SK-N-SH treated with all-trans-retinoic acid at 6 μM for 48 hours (cell line): ENCODE results near the gene LEMD3.

ENCODE experiments used
- ATAC-seq: fragments of 200-7000 bp; cut with Tn5 transposase; 3 replicates; pipeline ENCODE4 v1.9.1; 2020; ENCODE audit warnings: mild to moderate bottlenecking, moderate library complexity
- ARNTL ChIP-seq: fragments of 450-650 bp; formaldehyde crosslinking; IDR thresholded peaks from 2 replicates; pipeline ENCODE4 v1.5.0; 2020; ENCODE audit warnings: low read depth, mild to moderate bottlenecking, moderate library complexity, borderline replicate concordance
- BACH2 ChIP-seq: fragments of 250-450 bp; sonication (Bioruptor Pico); IDR thresholded peaks from 2 replicates; pipeline ENCODE4 v1.9.0; 2021; ENCODE audit warnings: mild to moderate bottlenecking, borderline replicate concordance
- CSDC2 ChIP-seq: fragments of 250-450 bp; sonication (Bioruptor Pico); IDR thresholded peaks from 2 replicates; pipeline ENCODE4 v1.5.0; 2020; ENCODE audit warnings: mild to moderate bottlenecking, moderate library complexity
- GLIS3 ChIP-seq: fragments of 250-450 bp; sonication (Bioruptor Pico); IDR thresholded peaks from 2 replicates; pipeline ENCODE4 v1.5.0; 2020; ENCODE audit warnings: mild to moderate bottlenecking, moderate library complexity
- ISL1 ChIP-seq: fragments of 250-450 bp; sonication (Bioruptor Pico); IDR thresholded peaks from 2 replicates; pipeline ENCODE4 v2.1.2; 2022; ENCODE audit warnings: mild to moderate bottlenecking, moderate library complexity
- OSR1 ChIP-seq: fragments of 250-450 bp; sonication (Bioruptor Pico); IDR thresholded peaks from 2 replicates; pipeline ENCODE4 v1.8.0; 2022; ENCODE audit warnings: moderate library complexity, mild to moderate bottlenecking, inconsistent platforms
- RARB ChIP-seq: fragments of 250-450 bp; sonication (Bioruptor Pico); IDR thresholded peaks from 2 replicates; pipeline ENCODE4 v1.8.0; 2021; ENCODE audit warnings: mild to moderate bottlenecking, moderate library complexity
- SNAI2 ChIP-seq: fragments of 250-450 bp; sonication (Bioruptor Pico); IDR thresholded peaks from 2 replicates; pipeline ENCODE4 v1.5.0; 2020; ENCODE audit warnings: mild to moderate bottlenecking, moderate library complexity
- TCF4 ChIP-seq: fragments of 250-450 bp; sonication (Bioruptor Pico); IDR thresholded peaks from 2 replicates; pipeline ENCODE4 v1.8.0; 2021; ENCODE audit warnings: mild to moderate bottlenecking, moderate library complexity, borderline replicate concordance
- TOX ChIP-seq: fragments of 250-450 bp; sonication (Bioruptor Pico); IDR thresholded peaks from 2 replicates; pipeline ENCODE4 v1.8.0; 2021; ENCODE audit warnings: mild to moderate bottlenecking, moderate library complexity, borderline replicate concordance
- ZC3H10 ChIP-seq: fragments of 250-450 bp; sonication (Bioruptor Pico); IDR thresholded peaks from 2 replicates; pipeline ENCODE4 v1.5.1; 2021; ENCODE audit warnings: mild to moderate bottlenecking, moderate library complexity
- ZFP3 ChIP-seq: fragments of 250-450 bp; sonication (Bioruptor Pico); IDR thresholded peaks from 2 replicates; pipeline ENCODE4 v1.5.0; 2020; ENCODE audit warnings: mild to moderate bottlenecking, moderate library complexity
- ZFP30 ChIP-seq: fragments of 450-650 bp; formaldehyde crosslinking; IDR thresholded peaks from 2 replicates; pipeline ENCODE4 v1.5.0; 2022; ENCODE audit warnings: mild to moderate bottlenecking, moderate library complexity
- ZNF565 ChIP-seq: fragments of 450-650 bp; formaldehyde crosslinking; conservative IDR thresholded peaks from 2 replicates; pipeline ENCODE4 v1.5.0; 2020; ENCODE audit warnings: low read depth, mild to moderate bottlenecking, moderate library complexity
- ZNF70 ChIP-seq: fragments of 450-650 bp; formaldehyde crosslinking; IDR thresholded peaks from 2 replicates; pipeline ENCODE4 v1.5.0; 2020; ENCODE audit warnings: mild to moderate bottlenecking, moderate library complexity
- ZNF8 ChIP-seq: fragments of 450-650 bp; formaldehyde crosslinking; IDR thresholded peaks from 2 replicates; pipeline ENCODE4 v1.5.0; 2020; ENCODE audit warnings: mild to moderate bottlenecking, moderate library complexity
- TF ChIP-seq, protein P1 (sequence below): fragments of 250-450 bp; sonication (Bioruptor Pico); IDR thresholded peaks from 2 replicates; pipeline ENCODE4 v1.5.0; 2020; ENCODE audit warnings: mild to moderate bottlenecking, moderate library complexity
- TF ChIP-seq, protein P2 (sequence below): fragments of 250-450 bp; sonication (Bioruptor Pico); IDR thresholded peaks from 2 replicates; pipeline ENCODE4 v1.8.0; 2021; ENCODE audit warnings: low read depth, mild to moderate bottlenecking, moderate library complexity, borderline replicate concordance
- TF ChIP-seq, protein P3 (sequence below): fragments of 250-450 bp; sonication (Bioruptor Pico); IDR thresholded peaks from 2 replicates; pipeline ENCODE4 v1.8.0; 2020; ENCODE audit warnings: mild to moderate bottlenecking, moderate library complexity, borderline replicate concordance
- TF ChIP-seq, protein P4 (sequence below): fragments of 250-450 bp; sonication (Bioruptor Pico); IDR thresholded peaks from 2 replicates; pipeline ENCODE4 v1.5.1; 2021; ENCODE audit warnings: mild to moderate bottlenecking, moderate library complexity

Gene LEMD3

DNA sequence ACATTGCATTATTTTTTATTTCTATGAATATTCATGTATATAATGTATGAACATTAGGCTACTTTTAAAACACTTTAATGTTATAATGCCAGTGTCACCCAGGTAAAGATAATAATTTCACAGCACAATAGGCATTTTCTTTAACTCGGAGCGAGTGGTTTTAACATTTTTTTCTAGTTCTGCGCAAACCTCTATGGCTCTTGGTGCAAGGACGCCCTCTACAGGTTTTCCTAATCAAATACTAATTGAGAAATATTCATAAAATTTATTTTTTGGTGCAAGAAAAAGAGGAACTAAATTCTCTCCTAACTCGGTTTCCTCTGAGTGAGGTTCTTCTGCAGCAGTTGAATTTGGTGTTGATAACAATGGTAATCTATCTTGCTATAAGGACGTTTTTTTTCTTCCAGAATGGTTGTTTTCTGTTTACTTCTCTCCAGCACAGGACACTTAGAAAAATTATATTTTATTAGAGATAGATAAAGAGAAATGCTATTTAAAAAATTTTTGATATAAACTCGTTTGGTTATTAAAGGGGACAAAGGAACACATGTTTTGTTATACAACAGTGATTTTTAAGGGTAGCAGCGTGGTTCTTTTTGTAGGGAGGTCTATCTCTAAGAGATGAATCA, 45.8 kb upstream of the LEMD3 start:
- TF ChIP-seq, protein P1, sequence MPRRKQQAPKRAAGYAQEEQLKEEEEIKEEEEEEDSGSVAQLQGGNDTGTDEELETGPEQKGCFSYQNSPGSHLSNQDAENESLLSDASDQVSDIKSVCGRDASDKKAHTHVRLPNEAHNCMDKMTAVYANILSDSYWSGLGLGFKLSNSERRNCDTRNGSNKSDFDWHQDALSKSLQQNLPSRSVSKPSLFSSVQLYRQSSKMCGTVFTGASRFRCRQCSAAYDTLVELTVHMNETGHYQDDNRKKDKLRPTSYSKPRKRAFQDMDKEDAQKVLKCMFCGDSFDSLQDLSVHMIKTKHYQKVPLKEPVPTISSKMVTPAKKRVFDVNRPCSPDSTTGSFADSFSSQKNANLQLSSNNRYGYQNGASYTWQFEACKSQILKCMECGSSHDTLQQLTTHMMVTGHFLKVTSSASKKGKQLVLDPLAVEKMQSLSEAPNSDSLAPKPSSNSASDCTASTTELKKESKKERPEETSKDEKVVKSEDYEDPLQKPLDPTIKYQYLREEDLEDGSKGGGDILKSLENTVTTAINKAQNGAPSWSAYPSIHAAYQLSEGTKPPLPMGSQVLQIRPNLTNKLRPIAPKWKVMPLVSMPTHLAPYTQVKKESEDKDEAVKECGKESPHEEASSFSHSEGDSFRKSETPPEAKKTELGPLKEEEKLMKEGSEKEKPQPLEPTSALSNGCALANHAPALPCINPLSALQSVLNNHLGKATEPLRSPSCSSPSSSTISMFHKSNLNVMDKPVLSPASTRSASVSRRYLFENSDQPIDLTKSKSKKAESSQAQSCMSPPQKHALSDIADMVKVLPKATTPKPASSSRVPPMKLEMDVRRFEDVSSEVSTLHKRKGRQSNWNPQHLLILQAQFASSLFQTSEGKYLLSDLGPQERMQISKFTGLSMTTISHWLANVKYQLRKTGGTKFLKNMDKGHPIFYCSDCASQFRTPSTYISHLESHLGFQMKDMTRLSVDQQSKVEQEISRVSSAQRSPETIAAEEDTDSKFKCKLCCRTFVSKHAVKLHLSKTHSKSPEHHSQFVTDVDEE (CRISPR knock-in tag) = no peak
- TF ChIP-seq ZC3H10 (no peak), ZNF565 (CRISPR knock-in tag) (no peak), ZNF70 (CRISPR knock-in tag) (no peak)
- 0 out of 3 replicates have a peak, but pooled peaks have one; percentile 25 for ATAC-seq

DNA sequence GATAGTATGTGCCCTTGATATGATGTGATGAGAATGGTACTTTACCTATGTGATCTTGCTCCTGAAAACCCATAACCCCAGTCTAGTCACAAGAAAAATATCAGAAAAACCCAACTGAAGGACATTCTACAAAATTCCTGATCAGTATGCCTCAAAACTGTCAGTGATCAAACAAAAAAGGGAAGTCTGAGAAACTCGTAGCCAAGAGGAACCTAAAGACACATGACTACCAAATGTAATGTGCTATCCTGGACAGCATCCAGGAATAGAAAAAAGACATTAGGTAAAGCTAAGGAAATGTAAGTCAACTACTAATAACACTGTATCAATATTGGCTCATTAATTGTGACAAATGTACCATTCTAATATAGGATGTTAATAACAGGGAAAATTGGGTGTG, 44.1 kb upstream of the LEMD3 start:
- ATAC-seq = no peak
- no peak for TF ChIP-seq ZFP30 (CRISPR knock-in tag)
- no peak for TF ChIP-seq ZC3H10
- TF ChIP-seq, protein P1 (CRISPR knock-in tag) = no peak
- no peak for TF ChIP-seq TCF4
- TF ChIP-seq ZNF8 (CRISPR knock-in tag) = no peak
- no peak for TF ChIP-seq SNAI2 (CRISPR knock-in tag)
- no peak for TF ChIP-seq GLIS3
- TF ChIP-seq, protein P2, sequence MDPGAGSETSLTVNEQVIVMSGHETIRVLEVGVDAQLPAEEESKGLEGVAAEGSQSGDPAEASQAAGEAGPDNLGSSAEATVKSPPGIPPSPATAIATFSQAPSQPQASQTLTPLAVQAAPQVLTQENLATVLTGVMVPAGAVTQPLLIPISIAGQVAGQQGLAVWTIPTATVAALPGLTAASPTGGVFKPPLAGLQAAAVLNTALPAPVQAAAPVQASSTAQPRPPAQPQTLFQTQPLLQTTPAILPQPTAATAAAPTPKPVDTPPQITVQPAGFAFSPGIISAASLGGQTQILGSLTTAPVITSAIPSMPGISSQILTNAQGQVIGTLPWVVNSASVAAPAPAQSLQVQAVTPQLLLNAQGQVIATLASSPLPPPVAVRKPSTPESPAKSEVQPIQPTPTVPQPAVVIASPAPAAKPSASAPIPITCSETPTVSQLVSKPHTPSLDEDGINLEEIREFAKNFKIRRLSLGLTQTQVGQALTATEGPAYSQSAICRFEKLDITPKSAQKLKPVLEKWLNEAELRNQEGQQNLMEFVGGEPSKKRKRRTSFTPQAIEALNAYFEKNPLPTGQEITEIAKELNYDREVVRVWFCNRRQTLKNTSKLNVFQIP (CRISPR knock-in tag) = no peak
- TF ChIP-seq RARB = no peak
- TF ChIP-seq, all 23 proteins: peak for 0

DNA sequence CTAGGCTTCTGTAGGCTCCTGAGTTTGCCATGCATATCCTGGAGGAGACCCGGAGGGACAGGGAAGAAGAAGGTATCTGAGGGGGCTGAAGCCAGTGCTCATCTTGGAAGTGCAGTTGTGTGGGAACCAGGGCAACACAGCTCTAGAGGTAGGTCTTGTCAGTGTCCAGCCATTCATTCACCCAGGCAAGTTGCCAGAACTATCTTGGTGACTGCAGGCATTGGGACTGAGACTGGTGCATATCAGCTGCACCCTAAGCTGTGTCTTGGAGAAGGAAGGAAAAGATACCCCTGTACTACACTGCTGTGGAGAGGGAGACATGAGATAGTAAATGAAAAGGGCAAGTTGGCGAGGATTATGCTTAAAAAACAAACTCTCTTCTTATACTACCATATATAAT, 43.4 kb upstream of the LEMD3 start:
- TF ChIP-seq CSDC2 (CRISPR knock-in tag) = no peak
- no peak for TF ChIP-seq BACH2 (CRISPR knock-in tag)
- TF ChIP-seq TCF4 = no peak
- TF ChIP-seq ISL1 (CRISPR knock-in tag) = no peak
- no peak for TF ChIP-seq ZC3H10
- no peak for TF ChIP-seq OSR1 (CRISPR knock-in tag)
- TF ChIP-seq ZFP3 (CRISPR knock-in tag) = no peak
- TF ChIP-seq, protein P3, sequence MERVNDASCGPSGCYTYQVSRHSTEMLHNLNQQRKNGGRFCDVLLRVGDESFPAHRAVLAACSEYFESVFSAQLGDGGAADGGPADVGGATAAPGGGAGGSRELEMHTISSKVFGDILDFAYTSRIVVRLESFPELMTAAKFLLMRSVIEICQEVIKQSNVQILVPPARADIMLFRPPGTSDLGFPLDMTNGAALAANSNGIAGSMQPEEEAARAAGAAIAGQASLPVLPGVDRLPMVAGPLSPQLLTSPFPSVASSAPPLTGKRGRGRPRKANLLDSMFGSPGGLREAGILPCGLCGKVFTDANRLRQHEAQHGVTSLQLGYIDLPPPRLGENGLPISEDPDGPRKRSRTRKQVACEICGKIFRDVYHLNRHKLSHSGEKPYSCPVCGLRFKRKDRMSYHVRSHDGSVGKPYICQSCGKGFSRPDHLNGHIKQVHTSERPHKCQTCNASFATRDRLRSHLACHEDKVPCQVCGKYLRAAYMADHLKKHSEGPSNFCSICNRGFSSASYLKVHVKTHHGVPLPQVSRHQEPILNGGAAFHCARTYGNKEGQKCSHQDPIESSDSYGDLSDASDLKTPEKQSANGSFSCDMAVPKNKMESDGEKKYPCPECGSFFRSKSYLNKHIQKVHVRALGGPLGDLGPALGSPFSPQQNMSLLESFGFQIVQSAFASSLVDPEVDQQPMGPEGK (CRISPR knock-in tag) = no peak
- no peak for TF ChIP-seq TOX (CRISPR knock-in tag)
- TF ChIP-seq GLIS3 = no peak
- TF ChIP-seq ARNTL (CRISPR knock-in tag) = no peak
- TF ChIP-seq, protein P4, sequence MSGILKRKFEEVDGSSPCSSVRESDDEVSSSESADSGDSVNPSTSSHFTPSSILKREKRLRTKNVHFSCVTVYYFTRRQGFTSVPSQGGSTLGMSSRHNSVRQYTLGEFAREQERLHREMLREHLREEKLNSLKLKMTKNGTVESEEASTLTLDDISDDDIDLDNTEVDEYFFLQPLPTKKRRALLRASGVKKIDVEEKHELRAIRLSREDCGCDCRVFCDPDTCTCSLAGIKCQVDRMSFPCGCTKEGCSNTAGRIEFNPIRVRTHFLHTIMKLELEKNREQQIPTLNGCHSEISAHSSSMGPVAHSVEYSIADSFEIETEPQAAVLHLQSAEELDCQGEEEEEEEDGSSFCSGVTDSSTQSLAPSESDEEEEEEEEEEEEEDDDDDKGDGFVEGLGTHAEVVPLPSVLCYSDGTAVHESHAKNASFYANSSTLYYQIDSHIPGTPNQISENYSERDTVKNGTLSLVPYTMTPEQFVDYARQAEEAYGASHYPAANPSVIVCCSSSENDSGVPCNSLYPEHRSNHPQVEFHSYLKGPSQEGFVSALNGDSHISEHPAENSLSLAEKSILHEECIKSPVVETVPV (CRISPR knock-in tag) = no peak
- TF ChIP-seq ZNF70 (CRISPR knock-in tag) = no peak

More for the DNA sequence above, 43.4 kb upstream of the LEMD3 start:
- ATAC-seq = no peak
